PFSK-1 (cell line): ENCODE data around the gene RPL9.

ENCODE experiments used
- REST ChIP-seq, 2 experiments: IDR thresholded peaks; 2 replicates each; pipeline versions ENCODE4 v1.6.1 to v1.8.0; 2011 to 2012; ENCODE audit warnings: low read depth in 2 of 2, low read length in 2 of 2, control low read depth in 1 of 2, inconsistent platforms in 1 of 2, mild to moderate bottlenecking in 1 of 2, moderate library complexity in 1 of 2; ENCODE audit not compliant: insufficient read depth in 1 of 2
- SIN3A ChIP-seq: IDR thresholded peaks from 2 replicates; pipeline ENCODE4 v1.6.1; 2012; ENCODE audit warnings: mild to moderate bottlenecking, low read length, moderate library complexity, borderline replicate concordance; ENCODE audit not compliant: insufficient read depth

DNA sequence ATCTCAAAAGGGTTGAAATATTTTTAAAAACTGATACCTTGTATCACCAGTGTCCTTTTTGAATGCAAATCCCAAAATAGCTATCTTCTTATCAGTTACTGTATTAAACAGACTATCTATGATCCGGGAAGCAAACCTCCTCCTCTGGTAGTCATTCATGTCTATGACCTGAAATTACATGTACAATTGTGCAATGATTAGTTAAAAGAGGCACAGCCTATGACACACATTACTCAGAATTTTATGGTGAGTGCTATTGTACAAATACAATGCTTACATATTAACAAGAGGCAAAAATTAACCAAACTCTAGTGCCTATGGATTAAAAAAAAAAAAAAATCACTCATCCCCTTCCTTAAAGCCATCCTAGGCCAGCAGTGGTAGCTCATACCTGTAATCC lies 46.9 kb upstream of the RPL9 start:
- TF ChIP-seq REST (IDR thresholded peaks at IDR 0.05; ENCODE audit: insufficient read depth in 1 of 2, low read depth in 2 of 2, low read length in 2 of 2) (no peak), SIN3A (no peak)
